ENCODE results near the gene DIP2C. TPM values are rescaled to one million over a fixed set of nuclear protein-coding genes. Genes with fewer than 3 reads are reported as not detected.
"Not testable (repeated sequence)": the region's sequence is repeated elsewhere in the genome, so short reads cannot be mapped to it uniquely, and the experiment has no call there.

The DIP2C gene
- total RNA-seq, 1 experiment from 2014 or later = 11.0 TPM

DNA sequence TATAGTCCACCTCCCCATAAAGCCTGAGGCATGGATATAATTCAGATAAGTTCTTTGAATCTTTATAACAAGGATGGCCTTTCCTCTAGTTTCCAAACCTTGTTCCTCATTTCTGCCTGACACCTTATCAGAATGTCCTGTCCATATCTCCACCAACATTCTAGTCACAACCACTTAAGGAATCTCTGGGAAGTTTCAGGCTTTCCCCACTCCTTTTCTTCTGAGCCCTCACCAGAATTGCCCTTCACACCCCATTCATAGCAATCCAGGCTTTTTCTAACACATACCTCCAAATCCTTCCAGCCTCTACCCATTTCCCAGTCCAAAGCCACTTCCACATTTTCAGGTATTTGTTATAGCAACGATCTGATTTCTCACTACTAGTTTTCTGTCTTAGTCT is 18.0 kb upstream of the DIP2C start:
- peaks cover 5% of the 10 kb centered on the region for H3K9me3 Mint-ChIP-seq (ENCODE audit: low read depth, unreplicated experiment)
- H3K4me3 Mint-ChIP-seq (ENCODE audit: low read depth, unreplicated experiment) = no peak overlapping the region
- intact Hi-C loops (cut with micrococcal nuclease; ENCODE audit: unreplicated experiment) = no loop called here
- no TSS peak for BruUV-seq (replicated peaks)
- no peak for TF ChIP-seq CTCF (IDR thresholded peaks at IDR 0.05; ENCODE audit: unreplicated experiment)
- no peak overlapping the region for H3K27ac Mint-ChIP-seq (ENCODE audit: unreplicated experiment)
- no peaks in the 10 kb centered on the region for H3K4me1 Mint-ChIP-seq (ENCODE audit: low read depth, unreplicated experiment)
- CTCF ChIA-PET = no interaction called here
- peaks cover 38% of the 10 kb centered on the region for H3K27me3 Mint-ChIP-seq (ENCODE audit: unreplicated experiment)
- H3K36me3 Mint-ChIP-seq (ENCODE audit: insufficient read depth, unreplicated experiment) = no peaks in the 10 kb centered on the region
- no peak for DNase-seq

DNA sequence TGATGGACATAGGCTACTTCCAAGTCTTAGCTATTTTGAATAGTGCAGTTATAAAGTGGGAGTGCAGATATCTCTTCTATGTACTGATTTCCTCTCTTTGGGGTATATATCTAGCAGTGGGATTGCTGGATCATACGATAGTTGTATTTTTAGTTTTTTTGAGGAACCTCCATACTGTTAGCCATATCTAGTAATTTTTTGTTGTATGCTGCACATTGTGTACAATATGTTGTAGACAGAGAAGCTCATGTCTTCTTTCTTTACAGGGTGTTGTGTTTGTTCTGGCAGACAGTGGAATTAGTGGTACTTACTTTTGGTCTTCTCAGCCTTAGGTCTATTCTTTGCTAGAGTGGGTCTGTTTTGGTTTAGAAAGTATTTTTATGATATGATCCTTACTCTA is 13.7 kb upstream of the DIP2C start:
- Mint-ChIP-seq H3K36me3 (ENCODE audit: insufficient read depth, unreplicated experiment) (no peaks in the 10 kb centered on the region), H3K4me3 (ENCODE audit: low read depth, unreplicated experiment) (no peak overlapping the region), H3K4me1 (ENCODE audit: low read depth, unreplicated experiment) (no peaks in the 10 kb centered on the region), H3K27me3 (ENCODE audit: unreplicated experiment) (peaks cover 80% of the 10 kb centered on the region), H3K9me3 (ENCODE audit: low read depth, unreplicated experiment) (peaks cover 5% of the 10 kb centered on the region), H3K27ac (ENCODE audit: unreplicated experiment) (no peak overlapping the region)
- BruUV-seq (replicated peaks) = no TSS peak
- intact Hi-C loops (cut with micrococcal nuclease; ENCODE audit: unreplicated experiment) = no loop called here
- no peak for TF ChIP-seq CTCF (IDR thresholded peaks at IDR 0.05; ENCODE audit: unreplicated experiment)
- CTCF ChIA-PET = no interaction called here
- DNase-seq = no peak

DNA sequence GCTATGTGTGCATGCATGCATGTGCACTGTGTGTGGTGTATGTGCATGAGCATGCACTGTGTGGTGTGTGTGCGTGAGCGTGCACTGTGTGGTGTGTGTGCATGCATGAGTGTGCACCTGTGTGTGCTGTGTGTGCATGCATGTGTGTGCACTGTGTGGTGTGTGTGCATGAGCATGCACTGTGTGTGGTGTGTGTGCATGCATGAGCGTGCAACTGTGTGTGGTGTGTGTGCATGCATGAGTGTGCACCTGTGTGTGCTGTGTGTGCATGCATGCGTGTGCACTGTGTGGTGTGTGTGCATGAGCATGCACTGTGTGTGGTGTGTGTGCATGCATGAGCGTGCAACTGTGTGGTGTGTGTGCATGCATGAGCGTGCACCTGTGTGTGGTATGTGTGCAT is 10.7 kb upstream of the DIP2C start:
- DNase-seq; H3K4me1 Mint-ChIP-seq (ENCODE audit: low read depth, unreplicated experiment); H3K4me3 Mint-ChIP-seq (ENCODE audit: low read depth, unreplicated experiment); BruUV-seq (replicated peaks); CTCF ChIA-PET; intact Hi-C loops (cut with micrococcal nuclease; ENCODE audit: unreplicated experiment); H3K27ac Mint-ChIP-seq (ENCODE audit: unreplicated experiment); H3K9me3 Mint-ChIP-seq (ENCODE audit: low read depth, unreplicated experiment); H3K36me3 Mint-ChIP-seq (ENCODE audit: insufficient read depth, unreplicated experiment): not testable (repeated sequence)
- peaks cover 71% of the 10 kb centered on the region for H3K27me3 Mint-ChIP-seq (ENCODE audit: unreplicated experiment)

DNA sequence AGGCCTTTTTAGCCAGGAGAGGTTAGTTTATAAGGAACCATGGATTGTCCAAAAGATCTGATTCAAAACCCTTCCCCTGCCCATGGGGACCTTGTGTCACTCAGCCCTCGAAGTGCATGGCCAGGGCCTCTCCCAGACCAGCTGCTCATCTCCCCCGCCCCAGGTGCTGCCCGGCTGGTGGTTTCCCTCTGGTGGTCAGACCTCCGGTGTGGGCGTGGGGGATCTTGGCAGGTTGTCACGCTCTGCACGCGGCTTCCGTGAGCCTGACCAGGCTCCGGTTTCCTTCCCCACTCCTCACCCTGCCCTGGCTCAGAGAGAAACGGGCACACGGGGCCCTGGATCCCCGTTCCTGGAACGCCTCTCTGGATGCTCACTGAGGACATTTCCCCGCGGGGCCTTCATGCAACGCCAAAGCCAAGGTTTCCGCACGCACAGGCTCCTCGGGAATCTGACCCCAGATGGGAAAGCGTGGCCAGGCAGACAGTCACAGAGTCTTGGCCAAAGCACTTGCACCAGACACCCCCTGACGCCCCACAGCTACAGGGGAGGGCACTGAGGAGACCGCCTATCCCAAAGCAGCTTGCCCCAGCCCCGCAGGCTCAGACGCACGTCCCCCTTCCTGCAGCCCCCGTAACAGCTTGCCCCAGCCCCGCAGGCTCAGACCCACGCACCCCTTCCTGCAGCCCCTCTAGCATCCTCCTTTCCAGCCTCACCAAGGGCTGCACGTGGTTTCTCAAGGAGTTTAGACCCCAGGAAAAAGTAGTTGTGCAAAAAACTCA is 7.8 kb upstream of the DIP2C start:
- no peak overlapping the region for H3K27ac Mint-ChIP-seq (ENCODE audit: unreplicated experiment)
- no peaks in the 10 kb centered on the region for H3K9me3 Mint-ChIP-seq (ENCODE audit: low read depth, unreplicated experiment)
- BruUV-seq (replicated peaks) = no TSS peak
- no peak for DNase-seq
- no peaks in the 10 kb centered on the region for H3K36me3 Mint-ChIP-seq (ENCODE audit: insufficient read depth, unreplicated experiment)
- CTCF ChIA-PET = no interaction called here
- no peak overlapping the region for H3K4me3 Mint-ChIP-seq (ENCODE audit: low read depth, unreplicated experiment)
- H3K4me1 Mint-ChIP-seq (ENCODE audit: low read depth, unreplicated experiment) = peaks cover 19% of the 10 kb centered on the region
- intact Hi-C loops (cut with micrococcal nuclease; ENCODE audit: unreplicated experiment) = no loop called here
- peaks cover 50% of the 10 kb centered on the region for H3K27me3 Mint-ChIP-seq (ENCODE audit: unreplicated experiment)
- TF ChIP-seq CTCF (IDR thresholded peaks at IDR 0.05; ENCODE audit: unreplicated experiment) = no peak

DNA sequence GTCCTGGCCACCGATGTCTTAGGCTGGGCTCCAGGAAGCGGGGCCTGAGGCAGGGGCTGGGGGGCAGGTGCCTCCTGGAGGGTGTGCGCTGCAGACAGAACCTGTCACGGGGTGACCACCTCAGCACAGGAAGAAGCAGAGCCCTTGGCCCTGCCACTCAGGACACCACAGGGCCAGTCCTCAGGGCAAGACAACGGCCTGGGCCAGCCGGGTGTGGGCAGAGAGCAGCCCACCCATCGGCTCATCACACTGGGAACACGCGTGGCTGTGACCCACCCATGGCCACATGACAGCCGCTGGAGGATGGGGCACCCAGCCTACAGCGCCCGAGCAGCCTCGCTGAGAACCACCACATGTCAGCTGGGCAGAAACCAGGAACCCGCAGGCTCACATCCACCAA is 5.9 kb upstream of the DIP2C start:
- intact Hi-C loops (cut with micrococcal nuclease; ENCODE audit: unreplicated experiment) = no loop called here
- Mint-ChIP-seq H3K27me3 (ENCODE audit: unreplicated experiment) (peaks cover 31% of the 10 kb centered on the region), H3K27ac (ENCODE audit: unreplicated experiment) (no peak overlapping the region), H3K9me3 (ENCODE audit: low read depth, unreplicated experiment) (no peaks in the 10 kb centered on the region), H3K4me1 (ENCODE audit: low read depth, unreplicated experiment) (peaks cover 22% of the 10 kb centered on the region), H3K4me3 (ENCODE audit: low read depth, unreplicated experiment) (no peak overlapping the region), H3K36me3 (ENCODE audit: insufficient read depth, unreplicated experiment) (peaks cover 10% of the 10 kb centered on the region)
- no peak for DNase-seq
- TF ChIP-seq CTCF (IDR thresholded peaks at IDR 0.05; ENCODE audit: unreplicated experiment) = no peak
- CTCF ChIA-PET = no interaction called here
- BruUV-seq (replicated peaks) = no TSS peak

All from Calu3 (cell line).